Measurements from ENCODE around the gene XCL1. TPM values are rescaled to one million over a fixed set of nuclear protein-coding genes. Genes with fewer than 3 reads are reported as not detected.

The XCL1 gene
- total and polyA plus RNA-seq, 5 donors from 2014 or later: not detected

Other genes with a start within 250 kb of the XCL1 start
- gene XCL2, start 32.6 kb upstream of the XCL1 start, total RNA-seq: not detected
- gene XCL2, start 32.6 kb upstream of the XCL1 start, polyA plus RNA-seq: under 1 TPM in 1 of 4 donors, not detected in 3; 0.83 TPM
- gene DPT, start 152.6 kb downstream of the XCL1 start, total RNA-seq: not detected
- not detected for gene DPT, start 152.6 kb downstream of the XCL1 start, polyA plus RNA-seq